ENCODE data around the gene PFAS.

PFAS gene

DNA sequence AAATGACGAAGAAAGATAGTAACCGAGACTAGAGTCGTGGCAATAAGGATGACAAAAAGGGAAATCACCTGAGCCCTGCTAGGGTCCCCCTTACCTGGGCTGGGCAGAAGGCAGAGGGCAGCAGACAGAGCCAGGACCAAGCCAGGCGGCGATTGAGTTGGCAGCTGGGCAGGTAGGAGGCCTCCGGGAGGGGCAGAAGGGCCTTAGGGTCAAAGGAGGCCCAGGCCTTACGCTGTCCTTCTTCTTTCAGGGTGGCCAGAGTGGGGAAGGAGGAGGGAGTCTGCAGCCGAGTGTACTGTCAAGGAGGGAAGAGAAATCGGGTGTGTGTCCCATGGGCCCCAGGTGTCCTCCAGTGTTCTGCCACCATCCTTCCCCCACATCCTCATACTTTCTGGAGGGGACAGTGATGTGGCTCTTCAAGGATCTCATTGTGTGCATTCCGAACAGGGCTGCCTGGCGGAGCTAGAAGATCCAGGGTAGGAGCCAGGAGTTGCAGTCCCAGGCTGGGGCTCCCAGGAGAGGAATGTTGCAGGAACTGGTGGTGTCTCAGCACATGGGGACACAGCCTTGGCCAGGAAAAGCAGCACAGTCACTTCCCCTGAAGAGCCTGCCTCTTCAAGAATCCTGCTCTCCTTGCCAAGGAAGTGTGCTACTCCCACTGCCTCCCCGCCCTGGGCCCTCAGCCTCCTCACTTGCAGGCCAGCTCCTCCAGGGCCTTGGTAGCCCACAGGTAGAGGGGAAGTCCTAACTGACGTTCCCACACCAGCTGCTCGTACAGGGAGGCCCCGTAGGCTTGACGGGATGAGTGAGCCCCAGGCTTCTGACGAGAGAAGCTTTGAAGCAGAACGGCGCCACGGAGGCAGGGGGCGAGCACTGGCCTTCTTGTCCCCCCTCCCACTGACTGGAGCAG lies 14.5 kb upstream of the PFAS start:
- Histone ChIP-seq H3K36me3 (ENCODE audit: control insufficient read depth, low read length) (peaks cover 92% of the 10 kb centered on the region), H4K20me1 (ENCODE audit: control insufficient read depth, insufficient read depth, low read depth, low read length) (no peaks in the 10 kb centered on the region)
- TF ChIP-seq, protein P1, sequence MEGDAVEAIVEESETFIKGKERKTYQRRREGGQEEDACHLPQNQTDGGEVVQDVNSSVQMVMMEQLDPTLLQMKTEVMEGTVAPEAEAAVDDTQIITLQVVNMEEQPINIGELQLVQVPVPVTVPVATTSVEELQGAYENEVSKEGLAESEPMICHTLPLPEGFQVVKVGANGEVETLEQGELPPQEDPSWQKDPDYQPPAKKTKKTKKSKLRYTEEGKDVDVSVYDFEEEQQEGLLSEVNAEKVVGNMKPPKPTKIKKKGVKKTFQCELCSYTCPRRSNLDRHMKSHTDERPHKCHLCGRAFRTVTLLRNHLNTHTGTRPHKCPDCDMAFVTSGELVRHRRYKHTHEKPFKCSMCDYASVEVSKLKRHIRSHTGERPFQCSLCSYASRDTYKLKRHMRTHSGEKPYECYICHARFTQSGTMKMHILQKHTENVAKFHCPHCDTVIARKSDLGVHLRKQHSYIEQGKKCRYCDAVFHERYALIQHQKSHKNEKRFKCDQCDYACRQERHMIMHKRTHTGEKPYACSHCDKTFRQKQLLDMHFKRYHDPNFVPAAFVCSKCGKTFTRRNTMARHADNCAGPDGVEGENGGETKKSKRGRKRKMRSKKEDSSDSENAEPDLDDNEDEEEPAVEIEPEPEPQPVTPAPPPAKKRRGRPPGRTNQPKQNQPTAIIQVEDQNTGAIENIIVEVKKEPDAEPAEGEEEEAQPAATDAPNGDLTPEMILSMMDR (IDR thresholded peaks at IDR 0.05; ENCODE audit: low read depth, low read length, poor library complexity, severe bottlenecking), result no peak
- TF ChIP-seq EZH2phosphoT487 (IDR thresholded peaks at IDR 0.05; ENCODE audit: borderline replicate concordance, low read length), result no peak

DNA sequence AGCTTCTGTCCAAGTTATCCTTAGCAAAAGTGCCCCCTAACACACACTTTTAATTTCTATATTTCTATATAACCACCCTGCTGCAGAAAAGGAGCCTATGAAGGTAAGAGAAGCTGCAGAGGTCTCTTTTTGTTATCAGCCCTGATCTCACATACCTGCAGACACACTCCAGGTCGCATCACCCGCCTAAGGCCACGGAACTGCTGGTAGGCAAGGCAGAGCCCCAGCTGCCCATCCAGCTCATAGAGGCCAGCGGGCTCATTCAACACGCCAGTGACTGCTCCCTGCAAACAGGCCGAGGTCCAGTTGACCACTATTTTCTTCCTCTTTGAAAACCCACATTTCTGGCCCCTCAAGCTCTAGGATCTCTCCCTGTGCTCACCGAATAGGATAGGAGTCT lies 13.4 kb upstream of the PFAS start:
- H3F3A ChIP-seq (ENCODE audit: control insufficient read depth, insufficient read depth), result no peaks in the 10 kb centered on the region
- no peak overlapping the region for H3K4me3 ChIP-seq (ENCODE audit: low read length)
- no peak overlapping the region for H3K4me2 ChIP-seq (ENCODE audit: low read length)
- no peaks in the 10 kb centered on the region for H3K9me2 ChIP-seq (replicated peaks; ENCODE audit: control insufficient read depth, low read length)
- no peaks in the 10 kb centered on the region for H4K20me1 ChIP-seq (ENCODE audit: control insufficient read depth, insufficient read depth, low read depth, low read length)
- no peaks in the 10 kb centered on the region for H3K9me3 ChIP-seq (ENCODE audit: control insufficient read depth, insufficient read depth, low read length)
- peaks cover 92% of the 10 kb centered on the region for H3K36me3 ChIP-seq (ENCODE audit: control insufficient read depth, low read length)
- no peaks in the 10 kb centered on the region for H3K27me3 ChIP-seq (ENCODE audit: control insufficient read depth, low read length)
- TF ChIP-seq, protein P1 (IDR thresholded peaks at IDR 0.05; ENCODE audit: low read depth, low read length, poor library complexity, severe bottlenecking), result no peak
- TF ChIP-seq EZH2phosphoT487 (IDR thresholded peaks at IDR 0.05; ENCODE audit: borderline replicate concordance, low read length), result no peak
- H3K4me1 ChIP-seq (ENCODE audit: control insufficient read depth, low read length), result no peaks in the 10 kb centered on the region
- no peak overlapping the region for H3K27ac ChIP-seq (ENCODE audit: low read depth, low read length)
- H3K79me2 ChIP-seq (ENCODE audit: control insufficient read depth, low read length), result peaks cover 7% of the 10 kb centered on the region

More for the DNA sequence above, 14.5 kb upstream of the PFAS start:
- Histone ChIP-seq H3K79me2 (ENCODE audit: control insufficient read depth, low read length) (peaks cover 1% of the 10 kb centered on the region; the same call in 1 of the 2 replicates), H3K4me1 (ENCODE audit: control insufficient read depth, low read length) (no peaks in the 10 kb centered on the region), H3F3A (ENCODE audit: control insufficient read depth, insufficient read depth) (no peaks in the 10 kb centered on the region), H3K27me3 (ENCODE audit: control insufficient read depth, low read length) (no peaks in the 10 kb centered on the region), H3K4me3 (ENCODE audit: low read length) (no peak overlapping the region), H3K4me2 (ENCODE audit: low read length) (no peak overlapping the region), H3K9me3 (ENCODE audit: control insufficient read depth, insufficient read depth, low read length) (no peaks in the 10 kb centered on the region), H3K27ac (ENCODE audit: low read depth, low read length) (no peak overlapping the region), H3K9me2 (replicated peaks; ENCODE audit: control insufficient read depth, low read length) (no peaks in the 10 kb centered on the region)

DNA sequence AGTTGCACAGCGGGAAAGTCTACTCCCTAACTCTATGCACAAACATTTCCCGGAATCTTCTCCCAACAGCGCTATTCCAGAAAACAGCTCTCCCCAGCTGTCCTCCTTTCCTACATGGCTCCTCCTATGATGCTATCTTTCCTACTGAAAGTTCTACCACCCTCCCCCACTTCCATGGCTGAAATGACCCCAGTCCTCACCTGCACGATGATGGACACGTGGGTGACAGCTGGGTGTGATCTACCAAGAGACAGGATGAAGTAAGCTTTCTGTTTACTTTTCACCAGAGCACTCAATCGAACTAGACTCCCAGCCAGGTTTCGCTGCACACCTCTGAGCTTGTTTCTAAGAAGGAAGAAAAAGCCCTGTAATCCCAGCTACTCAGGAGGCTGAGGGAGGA lies 11.9 kb upstream of the PFAS start:
- Histone ChIP-seq H3K27ac (ENCODE audit: low read depth, low read length) (no peak overlapping the region), H3K4me3 (ENCODE audit: low read length) (no peak overlapping the region), H3F3A (ENCODE audit: control insufficient read depth, insufficient read depth) (no peaks in the 10 kb centered on the region), H3K4me2 (ENCODE audit: low read length) (no peak overlapping the region), H3K9me3 (ENCODE audit: control insufficient read depth, insufficient read depth, low read length) (no peaks in the 10 kb centered on the region), H3K27me3 (ENCODE audit: control insufficient read depth, low read length) (no peaks in the 10 kb centered on the region), H3K36me3 (ENCODE audit: control insufficient read depth, low read length) (peaks cover 90% of the 10 kb centered on the region), H4K20me1 (ENCODE audit: control insufficient read depth, insufficient read depth, low read depth, low read length) (no peaks in the 10 kb centered on the region), H3K4me1 (ENCODE audit: control insufficient read depth, low read length) (no peaks in the 10 kb centered on the region), H3K9me2 (replicated peaks; ENCODE audit: control insufficient read depth, low read length) (no peaks in the 10 kb centered on the region), H3K79me2 (ENCODE audit: control insufficient read depth, low read length) (peaks cover 20% of the 10 kb centered on the region)
- TF ChIP-seq, protein P1 (IDR thresholded peaks at IDR 0.05; ENCODE audit: low read depth, low read length, poor library complexity, severe bottlenecking), result no peak
- no peak for TF ChIP-seq EZH2phosphoT487 (IDR thresholded peaks at IDR 0.05; ENCODE audit: borderline replicate concordance, low read length)

All from DOHH2 (cell line).